ENCODE results near the gene MCF2L2. TPM values are rescaled to one million over a fixed set of nuclear protein-coding genes. Genes with fewer than 3 reads are reported as not detected.

The MCF2L2 gene
- total and polyA plus RNA-seq, 2 of the 13 experiments (the other 11 are each of a cell fraction or from before 2014, with no cell fraction given): not detected

DNA sequence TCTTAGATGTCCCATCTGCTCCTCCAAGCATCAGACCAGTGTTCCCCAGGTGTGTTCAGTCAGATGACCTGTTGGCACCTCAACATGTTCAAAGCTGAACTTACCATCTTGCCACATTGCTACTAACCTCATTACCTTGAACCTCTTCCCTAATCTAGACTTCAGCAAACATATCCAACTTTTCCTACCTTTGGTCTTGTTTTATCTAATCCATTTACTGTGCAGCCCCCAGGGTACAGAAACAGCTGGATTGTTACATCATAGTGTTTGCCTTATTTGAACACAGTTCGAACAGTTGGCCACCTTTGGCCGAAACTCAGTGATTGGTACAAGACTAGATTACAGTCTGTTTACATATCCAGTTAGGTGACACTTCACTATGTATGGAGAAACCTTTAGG, 36.1 kb upstream of the MCF2L2 start (continued):
- TF ChIP-seq E2F1 (CRISPR knock-in tag; IDR thresholded peaks at IDR 0.05) (no peak; the same call in 1 of the 2 replicates), NCOA2 (CRISPR knock-in tag; IDR thresholded peaks at IDR 0.05) (peak; percentile 86), ZBTB25 (CRISPR knock-in tag; IDR thresholded peaks at IDR 0.05) (no peak), EHMT2 (IDR thresholded peaks at IDR 0.05; ENCODE audit: borderline replicate concordance, low read depth, low read length) (no peak; the same call in 1 of the 2 replicates), PRPF4 (IDR thresholded peaks at IDR 0.05; ENCODE audit: low read depth, low read length, poor library complexity, severe bottlenecking) (no peak), ZBTB42 (CRISPR knock-in tag; IDR thresholded peaks at IDR 0.05) (peak; percentile 98), NFYB (CRISPR knock-in tag; IDR thresholded peaks at IDR 0.05) (peak; percentile 70), PHF21A (CRISPR knock-in tag; IDR thresholded peaks at IDR 0.05) (peak; percentile 86), HOMEZ (CRISPR knock-in tag; IDR thresholded peaks at IDR 0.05; ENCODE audit: low read depth) (peak; percentile 82; the same call in 1 of the 2 replicates), NFIC (IDR thresholded peaks at IDR 0.05; ENCODE audit: low read length) (no peak), BRCA1 (CRISPR knock-in tag; IDR thresholded peaks at IDR 0.05) (0 out of 2 replicates have a peak, but pooled peaks have one; percentile 41), ZFAT (CRISPR knock-in tag; conservative IDR thresholded peaks at IDR 0.05) (no peak), ZNF18 (CRISPR knock-in tag; IDR thresholded peaks at IDR 0.05; ENCODE audit: insufficient replicate concordance) (no peak), DR1 (CRISPR knock-in tag; IDR thresholded peaks at IDR 0.05) (0 out of 2 replicates have a peak, but pooled peaks have one; percentile 41), HCFC1 (IDR thresholded peaks at IDR 0.05; ENCODE audit: low read depth, low read length) (no peak), ZNF225 (CRISPR knock-in tag; IDR thresholded peaks at IDR 0.05) (no peak), ZNF644 (CRISPR knock-in tag; IDR thresholded peaks at IDR 0.05; ENCODE audit: low read depth) (peak; percentile 67; the same call in 1 of the 2 replicates), ZNF766 (CRISPR knock-in tag; IDR thresholded peaks at IDR 0.05; ENCODE audit: borderline replicate concordance) (peak; percentile 72; the same call in 1 of the 2 replicates), CREM (IDR thresholded peaks at IDR 0.05) (peak; percentile 75; the same call in 1 of the 2 replicates), CREM (CRISPR knock-in tag; IDR thresholded peaks at IDR 0.05) (no peak), ZFX (CRISPR knock-in tag; IDR thresholded peaks at IDR 0.05; ENCODE audit: low read depth) (no peak), HNF4A (CRISPR knock-in tag; IDR thresholded peaks at IDR 0.05) (peak; percentile 97)
- TF ChIP-seq, protein P1, sequence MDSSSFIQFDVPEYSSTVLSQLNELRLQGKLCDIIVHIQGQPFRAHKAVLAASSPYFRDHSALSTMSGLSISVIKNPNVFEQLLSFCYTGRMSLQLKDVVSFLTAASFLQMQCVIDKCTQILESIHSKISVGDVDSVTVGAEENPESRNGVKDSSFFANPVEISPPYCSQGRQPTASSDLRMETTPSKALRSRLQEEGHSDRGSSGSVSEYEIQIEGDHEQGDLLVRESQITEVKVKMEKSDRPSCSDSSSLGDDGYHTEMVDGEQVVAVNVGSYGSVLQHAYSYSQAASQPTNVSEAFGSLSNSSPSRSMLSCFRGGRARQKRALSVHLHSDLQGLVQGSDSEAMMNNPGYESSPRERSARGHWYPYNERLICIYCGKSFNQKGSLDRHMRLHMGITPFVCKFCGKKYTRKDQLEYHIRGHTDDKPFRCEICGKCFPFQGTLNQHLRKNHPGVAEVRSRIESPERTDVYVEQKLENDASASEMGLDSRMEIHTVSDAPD (CRISPR knock-in tag; IDR thresholded peaks at IDR 0.05): peak; percentile 86; the same call in 1 of the 2 replicates
- TF ChIP-seq, protein P2, sequence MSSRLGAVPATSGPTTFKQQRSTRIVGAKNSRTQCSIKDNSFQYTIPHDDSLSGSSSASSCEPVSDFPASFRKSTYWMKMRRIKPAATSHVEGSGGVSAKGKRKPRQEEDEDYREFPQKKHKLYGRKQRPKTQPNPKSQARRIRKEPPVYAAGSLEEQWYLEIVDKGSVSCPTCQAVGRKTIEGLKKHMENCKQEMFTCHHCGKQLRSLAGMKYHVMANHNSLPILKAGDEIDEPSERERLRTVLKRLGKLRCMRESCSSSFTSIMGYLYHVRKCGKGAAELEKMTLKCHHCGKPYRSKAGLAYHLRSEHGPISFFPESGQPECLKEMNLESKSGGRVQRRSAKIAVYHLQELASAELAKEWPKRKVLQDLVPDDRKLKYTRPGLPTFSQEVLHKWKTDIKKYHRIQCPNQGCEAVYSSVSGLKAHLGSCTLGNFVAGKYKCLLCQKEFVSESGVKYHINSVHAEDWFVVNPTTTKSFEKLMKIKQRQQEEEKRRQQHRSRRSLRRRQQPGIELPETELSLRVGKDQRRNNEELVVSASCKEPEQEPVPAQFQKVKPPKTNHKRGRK (CRISPR knock-in tag; IDR thresholded peaks at IDR 0.05): no peak

Data from HepG2 (cell line).